DMS153 (cell line): ENCODE data around the gene TFF1.

Experiments used
- DNase-seq: peaks from one replicate; lab custom pipeline; 2025; lab: John Stamatoyannopoulos, UW

The TFF1 gene

GRCh38 chr21:42382915-42383314 lies 16.6 kb upstream of the TFF1 start:
- DNase-seq: no peak

GRCh38 chr21:42381347-42381984 lies 15.1 kb upstream of the TFF1 start:
- DNase-seq: peak; percentile 47

DNA sequence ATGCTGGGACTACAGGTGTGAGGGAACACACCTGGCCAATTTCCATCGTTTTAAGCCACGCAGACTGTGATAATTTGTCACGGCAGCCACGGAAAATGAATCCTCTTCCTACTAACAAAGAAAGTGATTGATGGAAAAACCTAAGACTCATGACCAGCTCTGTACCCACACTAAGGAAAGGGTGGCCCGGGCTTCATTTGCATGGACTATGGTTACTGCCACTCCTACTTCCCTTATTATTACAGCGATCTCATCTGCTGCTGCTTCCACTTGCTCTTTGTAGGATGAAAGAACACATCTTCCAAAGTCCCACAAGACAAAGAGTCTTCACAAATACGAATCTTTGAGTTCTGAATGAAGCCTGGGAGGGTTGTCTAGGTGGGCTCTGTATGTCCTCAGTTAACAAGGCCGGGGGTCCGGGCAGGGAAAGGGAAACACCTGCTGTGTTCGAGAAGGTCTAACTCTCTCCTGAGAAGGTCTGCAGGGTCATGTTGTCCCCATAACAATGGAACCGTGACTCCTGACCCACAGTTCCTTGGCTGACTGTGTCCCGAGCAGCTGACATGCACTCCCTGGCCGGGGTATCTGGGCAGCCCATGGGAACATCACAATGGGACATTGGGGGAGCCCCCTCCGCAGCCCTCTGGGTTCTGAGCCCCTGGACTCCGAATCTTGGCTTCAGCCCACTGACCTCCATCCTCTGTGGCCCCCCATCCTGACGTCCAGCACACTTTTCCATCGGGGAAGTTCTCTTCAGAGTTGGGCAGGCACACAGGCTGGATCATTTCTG lies 13.3 kb upstream of the TFF1 start:
- no peak for DNase-seq

- no peak for DNase-seq
Observed at GRCh38 chr21:42378418-42378817, 12.1 kb upstream of the TFF1 start.

- no peak for DNase-seq
Observed at GRCh38 chr21:42377951-42378340, 11.6 kb upstream of the TFF1 start.

DNA sequence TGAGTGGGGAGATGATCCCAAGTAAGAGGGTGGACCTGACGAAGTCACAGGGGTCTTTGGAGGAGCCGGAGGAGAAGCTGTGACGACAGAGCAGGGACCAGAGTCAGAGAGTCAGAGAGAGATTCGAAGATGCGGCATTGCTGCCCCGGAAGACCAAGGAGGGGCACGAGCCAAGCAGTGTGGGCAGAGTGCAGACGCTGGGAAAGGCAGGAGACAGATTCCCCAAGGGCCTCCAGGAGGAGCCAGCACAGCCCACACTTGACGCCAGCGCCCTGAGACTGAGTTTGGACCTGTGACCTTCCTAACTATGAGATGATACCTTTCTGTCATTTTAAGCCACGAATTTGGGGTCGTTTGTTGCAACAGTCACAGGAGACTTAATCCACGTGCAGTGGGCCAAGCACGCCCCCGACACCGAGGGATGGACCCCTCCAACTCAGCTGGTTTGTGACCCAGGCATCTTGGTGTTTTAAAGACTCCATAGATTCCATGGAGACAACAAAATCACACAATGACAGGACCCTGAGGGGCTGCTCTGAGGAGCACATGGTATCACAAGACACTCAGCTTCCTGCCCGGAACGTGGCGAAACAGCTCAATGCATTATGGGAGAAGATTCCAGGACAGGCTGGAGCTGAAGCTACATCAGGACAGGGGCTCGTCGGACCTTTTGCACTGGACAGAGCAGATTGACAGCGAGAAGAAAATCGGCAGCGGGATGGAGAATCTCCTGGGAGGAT lies 11.0 kb upstream of the TFF1 start:
- DNase-seq: no peak

- no peak for DNase-seq
Observed at GRCh38 chr21:42376338-42376982, 10.1 kb upstream of the TFF1 start.

DNA sequence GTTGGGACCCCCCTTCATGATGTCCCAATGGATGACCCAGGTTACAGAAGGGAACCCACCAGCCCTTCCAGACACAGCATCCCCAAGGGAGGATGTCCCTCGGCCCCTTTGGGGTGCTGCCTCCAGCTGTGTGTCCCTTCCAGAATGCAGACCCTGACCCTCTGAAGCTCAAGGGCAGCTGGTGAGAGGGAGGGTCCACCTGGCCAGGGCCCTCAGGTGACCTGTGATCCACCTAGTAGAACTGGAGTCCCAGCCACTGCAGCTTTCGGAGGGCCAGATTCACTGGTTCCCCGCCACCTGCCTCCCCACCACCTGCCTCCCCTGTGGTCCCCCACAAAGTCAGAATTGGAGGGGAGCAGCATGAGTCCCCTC lies 9.6 kb upstream of the TFF1 start:
- no peak for DNase-seq

- no peak for DNase-seq
Observed at GRCh38 chr21:42375506-42375905, 9.2 kb upstream of the TFF1 start.

GRCh38 chr21:42374864-42375499 lies 8.6 kb upstream of the TFF1 start:
- no peak for DNase-seq

- no peak for DNase-seq
Observed at GRCh38 chr21:42374457-42374856, 8.1 kb upstream of the TFF1 start.

DNA sequence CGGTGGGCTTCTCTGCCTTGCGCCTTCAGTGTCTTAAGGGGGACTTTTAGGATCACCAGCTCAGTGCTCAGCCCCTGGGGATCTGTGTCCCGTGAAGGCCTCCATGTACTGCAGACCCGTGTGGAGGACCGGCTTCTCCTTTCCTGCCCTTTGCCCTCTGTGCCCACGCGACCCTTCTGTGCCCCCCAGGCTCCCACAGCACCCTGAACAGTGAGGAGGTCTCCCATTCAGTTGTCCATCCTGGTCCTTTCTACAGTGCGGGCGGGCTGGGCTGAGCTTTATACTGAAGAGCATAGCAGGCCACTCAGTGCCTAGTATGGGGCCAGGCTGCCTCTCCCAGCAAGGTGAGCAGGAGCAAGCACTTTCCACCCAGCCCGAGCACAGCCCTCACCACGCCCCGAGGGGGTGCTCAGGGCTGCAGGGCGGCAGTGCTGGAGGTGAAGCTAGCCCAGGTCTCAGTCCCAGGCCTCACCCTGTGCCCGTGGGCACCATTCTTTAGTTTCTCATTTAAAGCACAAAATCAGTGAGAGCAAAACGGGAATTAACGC lies 7.6 kb upstream of the TFF1 start:
- DNase-seq: no peak

GRCh38 chr21:42373196-42373907 lies 7.0 kb upstream of the TFF1 start:
- DNase-seq: no peak

GRCh38 chr21:42370894-42371654 lies 4.7 kb upstream of the TFF1 start:
- no peak for DNase-seq

- DNase-seq: no peak
Observed at GRCh38 chr21:42369821-42370220, 3.5 kb upstream of the TFF1 start.

DNA sequence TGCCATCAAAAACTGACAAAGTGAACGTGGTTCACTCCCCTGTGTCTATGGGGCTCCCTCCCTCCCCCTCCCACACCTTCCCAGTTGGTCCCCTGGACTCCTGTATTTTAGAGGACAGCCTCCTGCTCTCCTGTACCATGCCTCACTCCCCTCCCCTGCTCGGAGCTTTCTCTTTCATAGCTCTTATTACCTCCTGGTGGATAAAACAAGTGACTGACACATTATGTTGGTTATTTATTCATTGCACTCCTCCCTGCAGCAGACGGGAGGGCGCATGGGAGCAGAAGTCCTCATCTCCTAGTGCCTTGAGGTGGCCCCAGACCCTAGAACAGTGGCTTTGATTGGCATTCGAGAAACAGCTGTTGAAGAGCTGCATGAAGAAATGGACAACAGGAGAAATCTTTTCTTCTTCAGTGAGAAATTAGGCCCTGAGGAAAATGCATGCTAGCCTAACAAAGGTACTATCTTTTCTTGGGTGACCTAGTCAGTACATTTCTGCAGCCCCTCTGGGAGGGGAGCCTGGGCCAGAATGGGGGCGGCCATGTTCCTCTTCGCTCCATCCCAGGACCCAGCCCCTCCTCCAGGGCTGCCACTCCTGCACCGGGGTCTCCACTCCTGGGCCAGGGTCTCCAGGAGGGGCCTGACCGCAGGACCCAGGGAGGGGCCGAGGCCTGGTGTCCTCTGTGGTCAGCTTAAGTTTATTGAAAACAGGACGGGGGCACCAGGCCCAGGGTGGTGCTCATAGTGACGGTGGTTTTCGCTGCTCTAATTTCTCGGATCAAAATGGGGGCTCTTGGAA lies 1.2 kb upstream of the TFF1 start:
- DNase-seq: no peak

DNA sequence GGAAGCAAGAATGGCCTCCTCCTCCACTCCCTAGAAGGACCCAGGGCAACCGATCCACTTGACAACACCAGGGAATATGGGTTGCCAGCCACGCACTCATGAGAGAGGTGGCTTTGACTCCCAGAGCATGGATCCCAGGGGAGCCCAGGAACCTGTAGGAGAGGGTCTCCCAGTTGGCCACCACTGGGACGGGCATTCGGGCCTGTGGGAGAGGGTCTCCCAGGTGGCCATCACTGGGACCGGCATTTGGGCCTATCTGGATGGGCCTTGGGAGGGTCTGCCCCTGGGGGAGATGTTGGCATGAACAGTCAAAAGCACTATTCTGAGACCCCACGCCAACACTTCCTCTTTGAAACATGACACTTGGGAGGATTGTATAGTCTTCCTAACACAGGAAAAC lies 565 bp downstream of the TFF1 start:
- DNase-seq: no peak

DNA sequence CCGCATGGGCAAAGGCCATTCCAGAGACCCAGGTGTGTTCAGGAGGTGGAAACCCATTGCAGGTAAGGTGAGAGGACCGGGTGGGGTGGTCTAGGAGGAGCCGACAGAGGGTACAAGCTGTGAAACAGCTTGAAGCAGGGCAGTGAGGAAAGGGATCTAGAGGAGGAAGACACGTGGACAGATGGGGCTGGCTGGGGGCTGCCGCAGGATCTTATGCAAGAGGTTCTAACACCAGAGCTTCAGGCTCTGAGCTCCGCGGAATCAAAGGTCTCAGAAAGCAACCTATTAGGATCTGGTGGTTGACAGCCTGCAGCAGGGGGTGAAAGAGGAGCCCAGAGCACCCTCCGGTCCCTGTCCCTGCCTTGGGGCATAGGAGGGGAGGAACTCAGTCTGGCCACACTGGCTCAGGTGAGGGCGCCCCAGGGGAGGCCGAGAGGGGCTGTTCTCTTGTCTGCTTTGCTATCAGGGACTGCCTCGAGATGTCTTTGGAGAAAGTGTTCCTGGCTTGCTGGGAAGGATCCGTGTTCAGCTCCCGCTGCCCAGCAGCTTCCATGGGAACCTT lies 1.9 kb downstream of the TFF1 start:
- DNase-seq: no peak

DNA sequence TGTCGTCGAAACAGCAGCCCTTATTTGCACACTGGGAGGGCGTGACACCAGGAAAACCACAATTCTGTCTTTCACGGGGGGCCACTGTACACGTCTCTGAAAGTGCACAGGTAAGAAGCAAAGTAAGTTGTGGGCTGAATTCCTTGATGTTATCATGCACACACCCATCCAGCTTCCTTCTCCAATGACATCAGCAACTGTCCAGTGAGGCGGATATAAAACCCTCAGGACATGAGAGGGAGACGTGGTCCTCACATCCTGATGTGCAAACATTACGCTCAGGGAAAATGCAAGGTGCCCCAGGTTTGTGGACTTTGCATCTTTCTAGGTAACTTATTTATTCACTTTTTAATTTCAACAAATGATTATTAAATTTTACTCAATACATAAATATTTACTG lies 3.0 kb downstream of the TFF1 start:
- no peak for DNase-seq
